Epidermal melanocyte (primary cell): ENCODE measurements around the gene MGST2.
A peak's percentile ranks its signal among the peaks of the same experiment; 100 is the strongest.

ENCODE experiments used
- DNase-seq: peaks from one replicate; pipeline ENCODE4 v3.0.0; 2011; ENCODE audit warnings: low spot score; ENCODE audit not compliant: insufficient read length

Gene MGST2

GRCh38 chr4:139643042-139643895 lies 22.4 kb upstream of the MGST2 start:
- no peak for DNase-seq

DNA sequence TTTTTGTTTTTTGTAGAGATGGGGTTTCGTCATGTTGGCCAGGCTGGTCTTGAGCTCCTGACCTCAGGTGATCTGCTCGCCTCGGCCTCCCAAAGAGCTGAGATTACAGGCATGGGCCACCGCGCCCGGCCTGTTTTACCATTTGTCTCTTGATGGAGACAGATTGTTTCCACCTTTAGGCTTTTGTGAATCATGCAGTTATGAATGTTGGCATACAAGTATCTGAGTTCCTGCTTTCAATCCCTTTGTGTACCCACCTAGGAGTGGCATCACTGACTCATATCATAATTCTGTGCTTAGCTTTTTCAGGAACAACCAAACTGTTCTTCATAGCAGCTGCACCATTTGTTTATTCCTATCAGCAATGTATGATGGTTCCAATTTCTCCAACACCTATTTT lies 20.2 kb upstream of the MGST2 start:
- no peak for DNase-seq

- DNase-seq, result no peak
These were observed 18.4 kb upstream of the MGST2 start for GRCh38 chr4:139647184-139647583.

DNA sequence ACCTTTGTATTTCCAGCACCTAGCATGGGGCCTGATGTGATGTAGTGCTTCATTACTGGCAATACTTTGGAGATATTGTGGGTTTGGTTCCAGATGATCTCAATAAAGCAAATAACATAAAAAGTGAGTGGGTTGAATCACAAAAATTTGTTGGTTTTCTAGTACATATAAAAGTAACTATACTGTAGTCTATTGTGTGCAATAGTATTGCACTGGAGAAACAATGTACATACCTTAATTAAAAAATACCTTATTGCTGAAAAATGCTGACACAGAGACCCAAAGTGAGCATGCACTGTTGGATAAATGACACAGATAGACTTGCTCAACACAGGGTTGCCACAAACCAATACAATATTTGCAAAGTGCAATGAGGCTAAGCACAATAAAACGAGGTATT lies 17.7 kb upstream of the MGST2 start:
- DNase-seq, result no peak

DNA sequence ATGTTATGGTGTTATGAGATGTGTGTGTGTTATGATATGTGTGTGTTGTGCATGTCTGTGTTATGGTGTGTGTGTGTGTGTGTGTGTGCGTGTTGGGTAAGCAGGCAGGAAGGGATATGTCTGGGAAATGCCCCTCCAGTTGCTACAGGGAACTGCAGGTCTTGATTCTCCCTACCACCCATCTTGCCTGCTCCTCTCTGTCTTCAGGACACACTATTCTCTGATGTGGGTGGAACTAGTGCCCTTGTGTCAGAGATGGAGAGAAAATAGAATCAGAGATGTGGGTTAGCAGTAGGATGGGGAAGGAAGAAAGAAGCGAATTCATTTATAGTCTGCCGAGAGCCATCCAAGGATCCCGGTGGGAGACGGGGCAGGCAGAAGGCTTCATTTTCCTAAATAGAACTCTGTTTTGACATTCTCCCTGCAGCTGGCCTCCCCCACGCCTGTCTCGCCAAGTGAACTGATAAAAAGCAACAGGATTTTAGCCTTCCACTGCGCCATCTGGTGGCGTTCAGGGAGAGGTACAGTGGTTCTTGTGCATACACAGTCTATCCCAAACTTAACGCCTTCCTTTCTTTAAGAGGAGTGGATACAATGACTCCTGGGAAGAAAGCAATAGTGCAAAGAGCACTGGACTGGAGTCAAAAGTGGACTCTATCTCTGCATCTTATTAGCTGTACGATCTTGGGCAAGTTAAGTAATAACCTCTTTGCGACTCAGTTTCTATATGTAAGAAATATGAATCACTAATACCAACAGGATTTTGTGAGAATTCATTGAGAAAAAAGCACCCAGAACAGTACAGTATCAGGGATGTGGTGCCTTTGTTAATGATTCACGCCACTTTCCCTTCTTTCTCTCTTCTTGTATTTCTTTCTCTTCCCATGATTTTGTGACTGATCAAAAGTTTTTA lies 14.1 kb upstream of the MGST2 start:
- peak; percentile 59 for DNase-seq

DNA sequence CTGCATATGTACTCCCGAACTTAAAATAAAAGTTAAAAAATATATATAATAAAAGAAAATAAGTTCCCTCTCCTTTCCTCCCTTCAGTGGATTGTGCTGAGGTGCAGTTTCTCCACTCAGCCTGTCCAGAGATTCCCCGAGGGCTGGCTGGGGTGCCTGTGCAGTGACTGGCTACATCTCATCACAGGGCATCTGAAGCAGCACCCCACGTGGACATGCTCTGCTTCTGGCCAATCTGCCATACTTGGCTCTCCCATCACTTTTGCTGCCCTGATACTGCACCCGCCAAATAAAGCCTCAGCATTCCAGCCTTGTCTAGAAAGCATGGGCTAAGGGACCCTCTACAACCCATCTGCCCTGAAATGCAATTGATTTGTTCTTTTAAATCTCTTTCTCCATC lies 11.1 kb upstream of the MGST2 start:
- no peak for DNase-seq

DNA sequence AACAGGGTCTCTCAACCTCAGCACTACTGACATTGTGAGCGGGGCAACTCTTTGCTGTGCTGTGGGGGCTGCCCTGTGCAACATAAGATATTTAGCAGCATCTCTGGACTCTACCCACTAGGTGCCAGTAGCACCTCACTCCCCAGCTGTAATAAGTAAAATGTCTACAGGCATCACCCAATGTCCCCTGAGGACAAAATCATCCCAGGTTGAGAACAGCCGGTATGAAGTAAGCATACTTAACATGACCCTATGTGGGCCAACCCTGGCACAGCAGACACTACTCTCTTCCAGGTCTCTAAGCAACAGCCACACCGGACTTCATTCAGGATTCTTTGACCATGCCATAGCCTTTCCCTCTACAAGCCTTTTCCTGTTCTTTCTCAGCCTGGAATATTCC lies 10.5 kb upstream of the MGST2 start:
- no peak for DNase-seq

- peak; percentile 47 for DNase-seq
These were observed 8.8 kb upstream of the MGST2 start for GRCh38 chr4:139656614-139657486.

DNA sequence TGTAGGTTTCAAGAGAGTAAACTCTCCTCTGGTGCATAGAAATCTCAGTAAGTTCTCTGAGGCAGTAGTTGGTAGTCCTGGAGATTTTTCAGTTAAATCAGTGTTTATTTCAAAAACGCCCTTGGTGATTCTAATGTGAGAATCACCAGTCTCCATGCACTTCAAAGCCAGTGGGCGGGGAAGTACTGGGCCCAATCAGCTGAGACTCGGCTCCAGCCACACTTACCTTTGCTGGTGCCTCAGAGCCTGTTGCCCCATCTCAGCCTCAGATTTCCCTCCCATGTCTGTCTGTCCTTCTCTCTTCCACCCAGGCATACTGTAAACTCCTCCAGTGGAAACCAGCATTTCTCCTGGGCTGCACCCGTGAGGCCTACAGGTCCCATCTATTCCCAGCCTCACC lies 7.4 kb upstream of the MGST2 start:
- DNase-seq, result no peak

DNA sequence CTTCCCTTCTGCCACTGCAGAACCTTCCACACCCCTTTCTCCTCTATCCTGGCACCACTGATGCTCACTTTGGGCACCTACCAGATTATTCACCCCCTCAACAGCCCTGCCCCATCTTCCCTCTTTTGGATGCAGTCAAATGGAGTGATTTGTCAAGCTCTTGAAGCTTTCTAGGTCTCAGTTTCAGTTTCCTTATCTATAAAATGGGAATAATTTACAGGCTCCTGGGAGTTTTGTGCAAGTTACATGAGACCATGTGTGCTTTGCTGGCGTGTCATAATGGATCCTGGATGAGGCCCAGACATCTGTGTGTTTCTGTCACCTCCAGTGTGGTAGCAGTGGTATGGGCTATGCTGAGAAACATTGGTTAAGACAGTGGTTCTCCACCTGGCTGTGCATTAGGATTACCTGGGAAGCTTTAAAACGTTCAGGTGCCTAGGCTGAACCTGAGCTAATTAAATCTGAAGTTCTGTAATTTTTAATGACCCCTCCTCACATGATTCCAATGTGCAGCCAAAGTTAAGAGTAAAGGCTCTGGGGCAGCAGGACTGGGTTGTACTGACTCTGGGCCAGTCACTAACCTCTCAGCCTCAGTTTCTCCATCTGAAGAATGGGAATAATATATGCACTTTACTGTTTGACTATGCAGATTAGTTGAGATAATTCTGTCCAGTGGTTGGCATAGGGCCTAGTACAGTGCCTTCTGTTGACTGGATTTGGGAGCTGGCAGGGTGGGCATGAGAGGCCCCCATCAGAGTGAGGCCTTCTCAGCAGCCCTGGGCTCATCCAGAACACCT lies 6.8 kb upstream of the MGST2 start:
- no peak for DNase-seq

GRCh38 chr4:139659735-139660424 lies 5.7 kb upstream of the MGST2 start:
- DNase-seq, result no peak

GRCh38 chr4:139660568-139661043 lies 5.0 kb upstream of the MGST2 start:
- no peak for DNase-seq

GRCh38 chr4:139663561-139664138 lies 2.0 kb upstream of the MGST2 start:
- DNase-seq, result no peak

GRCh38 chr4:139664442-139664841 lies 1.2 kb upstream of the MGST2 start:
- DNase-seq, result no peak

GRCh38 chr4:139665079-139665689 lies 435 bp upstream of the MGST2 start:
- DNase-seq, result no peak

DNA sequence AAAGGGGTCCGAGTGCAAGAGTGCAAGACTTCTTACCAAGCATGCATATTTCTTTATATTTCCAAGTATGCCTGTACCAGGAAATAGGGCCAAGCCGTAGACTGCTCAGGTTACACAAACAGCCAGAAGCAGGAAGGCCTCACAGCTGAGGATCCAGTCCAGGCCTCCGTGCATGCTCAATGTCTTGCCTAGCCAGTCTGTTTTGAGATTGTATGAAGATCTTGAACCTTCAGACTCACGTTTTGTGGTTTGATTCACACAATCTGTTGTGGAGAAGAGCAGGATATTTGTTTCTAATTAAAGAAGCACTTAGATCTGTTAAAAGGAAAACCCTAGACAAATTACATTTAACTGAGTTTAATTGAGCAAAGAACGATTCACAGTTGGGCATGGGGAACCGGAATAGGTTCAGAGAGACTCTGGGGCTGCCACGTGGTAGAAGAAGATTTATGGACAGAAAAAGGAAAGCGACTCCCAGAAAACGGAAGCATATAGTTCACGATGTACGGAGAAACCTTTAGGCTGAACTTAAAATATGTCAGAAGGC lies 1.2 kb downstream of the MGST2 start:
- DNase-seq, result no peak

DNA sequence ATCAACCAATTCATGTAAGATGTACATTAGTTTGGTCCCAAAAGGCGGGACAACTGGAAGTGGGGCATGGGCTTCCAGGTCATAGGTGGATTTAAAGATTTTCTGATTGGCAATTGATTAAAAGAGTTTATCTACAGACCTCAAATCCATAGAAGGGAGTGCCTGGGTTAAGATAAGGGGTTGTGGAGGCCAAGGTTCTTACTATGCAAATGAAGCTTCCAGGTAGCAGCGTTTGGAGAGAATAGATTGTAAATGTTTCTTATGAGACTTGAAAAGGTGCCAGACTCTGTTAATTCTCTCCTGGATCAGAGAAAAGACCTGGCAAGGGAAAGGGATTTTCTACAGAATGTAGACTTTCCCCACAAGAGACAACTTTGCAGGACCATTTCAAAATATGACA lies 2.4 kb downstream of the MGST2 start:
- DNase-seq, result no peak

- no peak for DNase-seq
These were observed 3.1 kb downstream of the MGST2 start for GRCh38 chr4:139668658-139669201.

GRCh38 chr4:139669335-139669734 lies 3.7 kb downstream of the MGST2 start:
- no peak for DNase-seq
